Keratinocyte (primary cell): ENCODE measurements around the gene GTF2H1.

Source experiments
- CTCF ChIP-seq, 3 experiments: IDR thresholded peaks in 1 of 3; conservative IDR thresholded peaks in 1 of 3; optimal IDR thresholded peaks in 1 of 3; 2 replicates in 2 of 3; 3 replicates in 1 of 3; pipeline versions ENCODE3 to v1.5.1; 2011; ENCODE audit warnings: low read length in 3 of 3, mild to moderate bottlenecking in 3 of 3, moderate library complexity in 2 of 3, control low read depth in 1 of 3, inconsistent platforms in 1 of 3; ENCODE audit not compliant: insufficient read depth in 2 of 3; ENCODE audit errors: extremely low read depth in 1 of 3
- EZH2 ChIP-seq: IDR thresholded peaks from one replicate; pipeline ENCODE4 v1.6.1; 2012; ENCODE audit warnings: inconsistent platforms, mild to moderate bottlenecking, low read length, moderate library complexity

GRCh38 chr11:18322818-18323570 is 627 bp downstream of the GTF2H1 start:
- TF ChIP-seq CTCF (optimal IDR thresholded peaks at IDR 0.05 in 1 of 3, IDR thresholded peaks at IDR 0.05 in 1 of 3, conservative IDR thresholded peaks at IDR 0.05 in 1 of 3; ENCODE audit: extremely low read depth in 1 of 3, insufficient read depth in 2 of 3, low read length in 3 of 3) (no peak), EZH2 (no peak)
